ENCODE results near the gene CYB5R4. TPM values are rescaled to one million over a fixed set of nuclear protein-coding genes. Genes with fewer than 3 reads are reported as not detected.
"Not testable (repeated sequence)": the region's sequence is repeated elsewhere in the genome, so short reads cannot be mapped to it uniquely, and the experiment has no call there.

CYB5R4 gene
- total RNA-seq, 1 donor from 2014 or later: 35.4 TPM

DNA sequence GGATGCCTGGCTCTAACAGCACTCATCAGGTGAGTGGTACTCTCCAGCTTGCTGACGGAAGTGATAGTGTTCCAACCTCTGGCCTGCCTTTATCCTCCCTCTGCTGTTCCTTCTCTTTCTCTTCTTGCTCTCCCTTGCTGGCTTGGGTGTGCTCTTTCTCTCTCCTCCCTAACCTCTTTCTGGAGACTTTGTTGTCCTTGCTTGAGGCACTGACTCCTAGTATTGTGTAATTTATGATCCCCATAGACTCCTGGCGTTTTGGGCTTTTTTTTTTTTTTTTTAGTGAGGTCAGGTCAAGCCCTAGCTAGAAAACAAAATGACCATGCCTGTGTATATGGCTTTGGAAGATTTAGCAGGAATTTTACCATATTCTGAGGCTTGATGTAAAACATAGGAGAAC is 89.4 kb downstream of the CYB5R4 start:
- H3K27ac ChIP-seq: no peak overlapping the region
- no peaks in the 10 kb centered on the region for H3K36me3 ChIP-seq
- ATAC-seq (no peak), DNase-seq (no peak)
- intact Hi-C loops (cut with DNase I): no loop called here
- no peaks in the 10 kb centered on the region for H3K4me1 ChIP-seq
- no peaks in the 10 kb centered on the region for H3K27me3 ChIP-seq (ENCODE audit: low read depth)
- TF ChIP-seq, protein P1, sequence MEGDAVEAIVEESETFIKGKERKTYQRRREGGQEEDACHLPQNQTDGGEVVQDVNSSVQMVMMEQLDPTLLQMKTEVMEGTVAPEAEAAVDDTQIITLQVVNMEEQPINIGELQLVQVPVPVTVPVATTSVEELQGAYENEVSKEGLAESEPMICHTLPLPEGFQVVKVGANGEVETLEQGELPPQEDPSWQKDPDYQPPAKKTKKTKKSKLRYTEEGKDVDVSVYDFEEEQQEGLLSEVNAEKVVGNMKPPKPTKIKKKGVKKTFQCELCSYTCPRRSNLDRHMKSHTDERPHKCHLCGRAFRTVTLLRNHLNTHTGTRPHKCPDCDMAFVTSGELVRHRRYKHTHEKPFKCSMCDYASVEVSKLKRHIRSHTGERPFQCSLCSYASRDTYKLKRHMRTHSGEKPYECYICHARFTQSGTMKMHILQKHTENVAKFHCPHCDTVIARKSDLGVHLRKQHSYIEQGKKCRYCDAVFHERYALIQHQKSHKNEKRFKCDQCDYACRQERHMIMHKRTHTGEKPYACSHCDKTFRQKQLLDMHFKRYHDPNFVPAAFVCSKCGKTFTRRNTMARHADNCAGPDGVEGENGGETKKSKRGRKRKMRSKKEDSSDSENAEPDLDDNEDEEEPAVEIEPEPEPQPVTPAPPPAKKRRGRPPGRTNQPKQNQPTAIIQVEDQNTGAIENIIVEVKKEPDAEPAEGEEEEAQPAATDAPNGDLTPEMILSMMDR (IDR thresholded peaks at IDR 0.05): no peak
- no peak overlapping the region for H3K4me3 ChIP-seq
- H3K9me3 ChIP-seq: no peaks in the 10 kb centered on the region

DNA sequence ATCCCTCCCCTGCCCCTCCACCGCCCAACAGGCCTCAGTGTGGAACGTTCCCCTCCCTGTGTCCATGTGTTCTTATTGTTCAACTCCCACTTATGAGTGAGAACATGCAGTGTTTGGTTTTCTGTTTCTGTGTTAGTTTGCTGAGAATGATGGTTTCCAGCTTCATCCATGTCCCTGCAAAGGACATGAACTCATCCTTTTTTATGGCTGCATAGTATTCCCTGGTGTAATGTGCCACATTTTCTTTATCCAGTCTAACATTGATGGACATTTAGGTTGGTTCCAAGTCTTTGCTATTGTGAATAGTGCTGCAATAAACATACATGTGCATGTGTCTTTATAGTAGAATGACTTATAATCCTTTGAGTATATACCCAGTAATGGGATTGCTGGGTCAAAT is 91.9 kb downstream of the CYB5R4 start:
- H3K27ac ChIP-seq; H3K4me3 ChIP-seq; H3K4me1 ChIP-seq; H3K9me3 ChIP-seq; DNase-seq; ATAC-seq; intact Hi-C loops (cut with DNase I); H3K27me3 ChIP-seq (ENCODE audit: low read depth): not testable (repeated sequence)
- peaks cover 14% of the 10 kb centered on the region for H3K36me3 ChIP-seq

DNA sequence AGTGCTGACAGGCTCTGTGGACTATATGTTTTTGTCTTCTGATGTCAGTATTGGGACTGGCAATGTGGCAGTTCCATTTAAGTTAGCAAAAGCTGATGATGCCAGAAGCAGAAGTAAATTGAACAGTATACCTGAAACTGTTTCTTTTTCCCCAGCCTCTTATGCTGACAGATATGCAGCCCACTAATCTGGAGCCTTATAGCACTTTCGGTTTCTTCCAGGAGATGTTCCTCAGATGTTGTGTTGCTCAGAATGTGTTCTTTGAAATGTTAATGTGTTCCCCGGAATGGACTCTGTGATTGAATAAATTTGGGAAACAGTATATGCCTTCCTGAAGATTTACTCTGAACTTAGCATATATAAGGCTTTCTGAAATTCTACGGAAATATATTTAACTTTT is 93.3 kb downstream of the CYB5R4 start:
- Histone ChIP-seq H3K9me3 (no peaks in the 10 kb centered on the region), H3K4me3 (no peak overlapping the region), H3K27me3 (ENCODE audit: low read depth) (no peaks in the 10 kb centered on the region), H3K27ac (no peak overlapping the region), H3K4me1 (no peaks in the 10 kb centered on the region), H3K36me3 (peaks cover 24% of the 10 kb centered on the region)
- TF ChIP-seq, protein P1 (IDR thresholded peaks at IDR 0.05): no peak
- no peak for DNase-seq
- no peak for ATAC-seq
- intact Hi-C loops (cut with DNase I): no loop called here

DNA sequence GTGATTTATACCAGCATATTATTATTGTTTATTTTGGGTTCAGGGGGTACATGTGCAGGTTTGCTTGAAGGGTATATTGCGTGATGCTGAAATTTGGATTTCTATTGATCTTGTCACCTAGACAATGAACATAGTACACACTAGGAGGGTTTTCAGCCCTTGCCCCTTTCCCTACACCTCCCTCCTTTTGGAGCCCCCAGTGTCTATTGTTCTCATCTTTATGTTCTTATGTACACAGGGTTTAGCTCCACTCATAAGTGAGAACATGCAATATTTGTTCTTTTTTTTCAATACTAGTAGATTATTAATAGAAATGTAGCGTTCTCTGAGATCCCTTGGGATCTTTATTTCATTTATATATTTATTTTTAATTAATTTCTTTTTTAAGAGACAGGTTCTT is 94.9 kb downstream of the CYB5R4 start:
- H3K36me3 ChIP-seq: peaks cover 35% of the 10 kb centered on the region
- no peak overlapping the region for H3K4me3 ChIP-seq
- TF ChIP-seq, protein P1 (IDR thresholded peaks at IDR 0.05): no peak
- no peak for DNase-seq
- H3K27me3 ChIP-seq (ENCODE audit: low read depth): no peaks in the 10 kb centered on the region
- no peaks in the 10 kb centered on the region for H3K9me3 ChIP-seq
- intact Hi-C loops (cut with DNase I): no loop called here
- no peaks in the 10 kb centered on the region for H3K4me1 ChIP-seq
- ATAC-seq: no peak
- no peak overlapping the region for H3K27ac ChIP-seq

DNA sequence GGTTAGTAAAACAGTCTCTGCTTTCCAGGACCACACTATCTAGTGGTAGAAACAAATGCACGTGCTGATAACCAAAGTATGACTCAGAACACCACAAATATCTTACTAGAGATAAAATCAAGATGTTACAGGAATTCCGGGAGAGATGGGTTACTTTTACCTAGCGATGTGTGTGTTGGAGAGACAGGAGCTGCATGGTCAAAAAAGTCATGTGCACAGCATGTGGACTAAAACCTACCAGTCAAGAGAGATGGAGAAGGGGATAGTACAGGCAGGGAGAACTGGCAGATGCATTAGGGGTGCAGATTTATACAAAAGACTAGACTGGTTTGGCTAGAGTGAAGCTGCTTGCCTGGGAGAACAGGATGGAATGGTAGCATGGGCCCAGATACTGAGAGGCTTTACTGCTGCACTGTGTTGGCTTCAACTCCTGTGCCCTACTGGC is 98.8 kb downstream of the CYB5R4 start:
- H3K27me3 ChIP-seq (ENCODE audit: low read depth): no peaks in the 10 kb centered on the region
- H3K4me3 ChIP-seq: no peak overlapping the region
- peaks cover 52% of the 10 kb centered on the region for H3K36me3 ChIP-seq
- TF ChIP-seq, protein P1 (IDR thresholded peaks at IDR 0.05): no peak
- H3K4me1 ChIP-seq: no peaks in the 10 kb centered on the region
- intact Hi-C loops (cut with DNase I): no loop called here
- no peaks in the 10 kb centered on the region for H3K9me3 ChIP-seq
- H3K27ac ChIP-seq: no peak overlapping the region
- DNase-seq (no peak), ATAC-seq (no peak)

DNA sequence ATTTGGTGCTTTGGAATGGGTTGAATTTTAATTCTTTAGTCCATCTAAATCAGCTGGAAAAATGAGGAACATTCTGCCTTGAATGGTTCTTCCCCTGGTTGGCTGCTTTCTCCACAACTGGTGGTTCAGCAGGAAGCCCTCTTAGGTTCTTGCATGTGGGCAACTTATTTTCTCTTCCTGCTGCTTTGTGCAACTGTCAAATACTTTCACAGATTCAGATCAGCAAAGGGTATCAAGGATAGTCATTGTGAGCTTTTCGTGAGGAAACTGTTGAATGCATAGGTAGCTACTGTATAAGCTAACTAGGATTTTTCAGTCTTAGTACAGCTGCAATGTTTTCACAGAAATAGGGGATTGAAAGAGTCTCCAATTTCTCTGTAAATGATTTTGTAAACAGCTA is 101.2 kb downstream of the CYB5R4 start:
- intact Hi-C loops (cut with DNase I): no loop called here
- TF ChIP-seq, protein P1 (IDR thresholded peaks at IDR 0.05): no peak
- ATAC-seq: no peak

More for the DNA sequence above, 101.2 kb downstream of the CYB5R4 start:
- H3K4me1 ChIP-seq: no peaks in the 10 kb centered on the region
- no peaks in the 10 kb centered on the region for H3K9me3 ChIP-seq
- peaks cover 46% of the 10 kb centered on the region for H3K36me3 ChIP-seq
- DNase-seq: no peak
- H3K27ac ChIP-seq: no peak overlapping the region
- no peaks in the 10 kb centered on the region for H3K27me3 ChIP-seq (ENCODE audit: low read depth)
- no peak overlapping the region for H3K4me3 ChIP-seq

Measured in lower lobe of right lung (tissue), 2 donors.